Esophagus muscularis mucosa (tissue), 4 donors: ENCODE measurements around the gene IL37. TPM values are rescaled to one million over a fixed set of nuclear protein-coding genes. Genes with fewer than 3 reads are reported as not detected.

ENCODE experiments used
- DNase-seq: peaks from one replicate; pipeline ENCODE4 v3.0.0-alpha.2; 2017; ENCODE audit errors: extremely low spot score
- H3K27ac ChIP-seq, 4 donors: fragments of 200-600 bp; sonication (generic); replicated peaks in 1 of 4; 1 replicate in 3 of 4; 2 replicates in 1 of 4; pipeline ENCODE4 v1.5.1; 2016 to 2019; ENCODE audit warnings: mild to moderate bottlenecking in 1 of 4
- H3K27me3 ChIP-seq, 4 donors: fragments of 200-600 bp; sonication (generic); one replicate each; pipeline versions ENCODE4 v1.5.1 to v1.6.0; 2016 to 2019
- H3K36me3 ChIP-seq, 4 donors: fragments of 200-600 bp; sonication (generic); one replicate each; pipeline ENCODE4 v1.5.1; 2016 to 2019
- H3K4me1 ChIP-seq, 4 donors: fragments of 200-600 bp; sonication (generic); one replicate each; pipeline ENCODE4 v1.5.1; 2016 to 2019
- H3K4me3 ChIP-seq, 4 donors: fragments of 200-600 bp; sonication (generic); 1 replicate in 2 of 4; 2 replicates in 2 of 4; pipeline ENCODE4 v1.5.1; 2016 to 2019; ENCODE audit warnings: mild to moderate bottlenecking in 4 of 4, moderate library complexity in 1 of 4
- H3K9me3 ChIP-seq, 4 donors: fragments of 200-600 bp; sonication (generic); 1 replicate in 3 of 4; 2 replicates in 1 of 4; pipeline ENCODE4 v1.5.1; 2016 to 2019
- EP300 ChIP-seq: sonication (generic); formaldehyde crosslinking; IDR thresholded peaks from one replicate; pipeline ENCODE4 v1.6.1; 2017; ENCODE audit warnings: antibody characterized with exemption
- POLR2A ChIP-seq: fragments of 450-650 bp; IDR thresholded peaks from one replicate; pipeline ENCODE4 v1.6.1; 2017; ENCODE audit warnings: antibody characterized with exemption, moderate library complexity, mild to moderate bottlenecking, low read depth
- POLR2AphosphoS5 ChIP-seq, 2 donors: sonication (generic); formaldehyde crosslinking; IDR thresholded peaks; one replicate each; pipeline ENCODE4 v1.6.1; 2017; ENCODE audit warnings: antibody characterized with exemption in 2 of 2
- WGBS: methylation state at CpG from one replicate; pipeline ENCODE4 v1.1.5; 2018; 5-methylcytosine and 5-hydroxymethylcytosine counted together
- intact Hi-C: fragments of 100-400 bp; cut with DNase I; formaldehyde crosslinking; loops from one replicate; pipeline ENCODE4 v1.15.1; 2023
- total RNA-seq, 4 donors: library from RNA; depleted of rRNA; stranded (reverse); fragments of >200 nt; gene quantifications; one replicate each; pipeline versions ENCODE4 v1.1.0 to v1.2.1, GENCODE V29; 2016
- TF ChIP-seq, protein P1 (sequence below), 3 experiments: fragments of 200-600 bp in 2 of 3; fragments of 450-650 bp in 1 of 3; sonication (generic) in 2 of 3; IDR thresholded peaks; one replicate each; pipeline ENCODE4 v1.5.1; 2017 to 2019; ENCODE audit warnings: antibody characterized with exemption in 3 of 3, mild to moderate bottlenecking in 2 of 3, moderate library complexity in 1 of 3

The IL37 gene
- total RNA-seq, 4 donors from 2014 or later, result not detected

- Histone ChIP-seq H3K4me3 (no peak overlapping the region), H3K4me1 (peaks cover 0 to 7% (median 5%) of the 10 kb centered on the region in 4 donors), H3K27me3 (no peaks in the 10 kb centered on the region), H3K36me3 (no peaks in the 10 kb centered on the region), H3K27ac (no peak overlapping the region), H3K9me3 (peaks cover 0 to 4% (median 0%) of the 10 kb centered on the region in 4 donors)
- 77% methylated on average over 2 of the region's 2 CpGs for WGBS
- peak; percentile 79 for DNase-seq
- TF ChIP-seq, protein P1, sequence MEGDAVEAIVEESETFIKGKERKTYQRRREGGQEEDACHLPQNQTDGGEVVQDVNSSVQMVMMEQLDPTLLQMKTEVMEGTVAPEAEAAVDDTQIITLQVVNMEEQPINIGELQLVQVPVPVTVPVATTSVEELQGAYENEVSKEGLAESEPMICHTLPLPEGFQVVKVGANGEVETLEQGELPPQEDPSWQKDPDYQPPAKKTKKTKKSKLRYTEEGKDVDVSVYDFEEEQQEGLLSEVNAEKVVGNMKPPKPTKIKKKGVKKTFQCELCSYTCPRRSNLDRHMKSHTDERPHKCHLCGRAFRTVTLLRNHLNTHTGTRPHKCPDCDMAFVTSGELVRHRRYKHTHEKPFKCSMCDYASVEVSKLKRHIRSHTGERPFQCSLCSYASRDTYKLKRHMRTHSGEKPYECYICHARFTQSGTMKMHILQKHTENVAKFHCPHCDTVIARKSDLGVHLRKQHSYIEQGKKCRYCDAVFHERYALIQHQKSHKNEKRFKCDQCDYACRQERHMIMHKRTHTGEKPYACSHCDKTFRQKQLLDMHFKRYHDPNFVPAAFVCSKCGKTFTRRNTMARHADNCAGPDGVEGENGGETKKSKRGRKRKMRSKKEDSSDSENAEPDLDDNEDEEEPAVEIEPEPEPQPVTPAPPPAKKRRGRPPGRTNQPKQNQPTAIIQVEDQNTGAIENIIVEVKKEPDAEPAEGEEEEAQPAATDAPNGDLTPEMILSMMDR (IDR thresholded peaks at IDR 0.05), result no peak
- TF ChIP-seq POLR2AphosphoS5 (IDR thresholded peaks at IDR 0.05), result no peak
- TF ChIP-seq POLR2A, result no peak
- no peak for TF ChIP-seq EP300
- intact Hi-C loops, result no loop called here
Measured at GRCh38 chr2:112946086-112946485, 35.1 kb downstream of the IL37 start.

DNA sequence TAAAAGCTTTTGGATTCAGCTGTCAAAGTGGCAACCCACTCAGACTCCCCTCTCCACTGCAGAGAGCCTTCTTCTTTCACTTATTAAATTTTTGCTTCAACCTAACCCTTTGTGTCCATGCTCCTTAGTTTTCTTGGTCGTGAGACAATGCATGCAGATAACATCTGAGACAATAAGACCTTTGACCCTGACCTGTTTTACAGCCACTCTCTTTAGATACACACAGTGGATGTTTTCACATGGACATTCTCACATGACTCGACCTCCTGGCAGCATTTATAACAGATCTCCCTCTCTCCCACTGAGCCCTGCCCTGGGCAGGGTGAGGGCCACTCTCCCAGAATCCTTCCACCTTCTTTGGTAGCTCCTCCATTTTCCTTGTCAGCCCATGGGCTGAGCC is 36.4 kb downstream of the IL37 start:
- WGBS, result 33% methylated on average over 2 of the region's 2 CpGs
- Histone ChIP-seq H3K4me3 (no peak overlapping the region), H3K27ac (no peak overlapping the region), H3K36me3 (no peaks in the 10 kb centered on the region), H3K4me1 (no peaks in the 10 kb centered on the region), H3K9me3 (peaks cover 0 to 4% (median 0%) of the 10 kb centered on the region in 4 donors), H3K27me3 (no peaks in the 10 kb centered on the region)
- intact Hi-C loops, result no loop called here
- DNase-seq, result peak; percentile 31
- no peak for TF ChIP-seq POLR2A
- TF ChIP-seq POLR2AphosphoS5 (IDR thresholded peaks at IDR 0.05), result no peak
- TF ChIP-seq, protein P1 (IDR thresholded peaks at IDR 0.05), result no peak
- no peak for TF ChIP-seq EP300

- DNase-seq, result peak; percentile 72
- Histone ChIP-seq H3K9me3 (peaks cover 0 to 4% (median 0%) of the 10 kb centered on the region in 4 donors), H3K4me3 (no peak overlapping the region), H3K4me1 (no peaks in the 10 kb centered on the region), H3K27ac (no peak overlapping the region), H3K36me3 (no peaks in the 10 kb centered on the region), H3K27me3 (no peaks in the 10 kb centered on the region)
- TF ChIP-seq POLR2AphosphoS5 (IDR thresholded peaks at IDR 0.05) (no peak), EP300 (no peak), POLR2A (no peak)
- TF ChIP-seq, protein P1 (IDR thresholded peaks at IDR 0.05), result no peak
- intact Hi-C loops, result no loop called here
- WGBS, result 87% methylated on average over 8 of the region's 8 CpGs
Measured at GRCh38 chr2:112949456-112949855, 38.5 kb downstream of the IL37 start.

DNA sequence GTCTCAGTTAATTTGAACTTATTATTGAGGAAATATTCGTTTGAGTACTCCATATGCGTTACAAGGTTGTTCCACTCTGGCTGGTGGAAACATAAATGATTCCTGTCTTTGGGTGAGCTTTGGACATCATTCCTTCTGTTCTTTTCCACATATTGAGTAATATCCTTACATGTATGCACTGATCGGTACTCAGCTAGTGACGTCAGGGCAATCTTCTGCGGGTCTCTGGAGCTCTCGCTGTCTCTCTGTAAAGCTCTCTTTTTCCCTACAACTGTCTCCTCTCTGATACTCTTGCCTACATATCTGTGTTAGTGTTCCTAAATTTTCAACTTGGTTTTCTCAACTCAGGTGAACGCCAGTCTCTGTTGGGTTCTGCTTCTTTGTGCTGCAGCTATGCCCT is 43.4 kb downstream of the IL37 start:
- DNase-seq, result peak; percentile 66
- WGBS, result 91% methylated on average over 7 of the region's 7 CpGs
- intact Hi-C loops, result loop anchor here (10.0 kb wide), 1 partner anchor 350 kb away; no protein-coding TSS in a partner anchor
- H3K4me3 ChIP-seq, result no peak overlapping the region
- H3K27me3 ChIP-seq, result peaks cover 0 to 6% (median 0%) of the 10 kb centered on the region in 4 donors
- H3K9me3 ChIP-seq, result no peaks in the 10 kb centered on the region
- H3K36me3 ChIP-seq, result no peaks in the 10 kb centered on the region
- TF ChIP-seq, protein P1 (IDR thresholded peaks at IDR 0.05), result no peak
- TF ChIP-seq POLR2A (no peak), POLR2AphosphoS5 (IDR thresholded peaks at IDR 0.05) (no peak), EP300 (no peak)
- H3K4me1 ChIP-seq, result no peaks in the 10 kb centered on the region
- no peak overlapping the region for H3K27ac ChIP-seq

DNA sequence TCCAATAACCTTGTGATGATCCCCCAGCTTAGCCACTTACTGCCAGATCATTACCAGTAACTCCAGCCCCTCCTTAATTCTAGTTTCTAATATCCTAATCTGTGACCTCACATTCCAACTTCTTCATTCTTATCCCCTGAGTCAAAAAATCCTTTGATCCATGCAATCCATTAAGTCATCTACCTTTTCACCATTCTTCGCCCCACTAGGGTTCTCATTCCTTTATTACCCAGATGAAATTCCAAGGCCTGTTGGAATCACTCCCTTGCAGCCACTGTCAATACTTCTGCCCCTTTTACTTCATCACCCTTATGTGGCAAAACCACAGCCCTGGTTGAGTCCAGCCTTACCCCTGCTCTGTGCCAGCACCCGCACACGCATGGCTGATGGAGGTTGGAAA is 46.5 kb downstream of the IL37 start:
- peaks cover 0 to 6% (median 0%) of the 10 kb centered on the region in 4 donors for H3K27me3 ChIP-seq
- intact Hi-C loops, result loop anchor here (5.0 to 10.0 kb wide), 2 partner anchors 205 to 353 kb away; no protein-coding TSS in a partner anchor
- WGBS, result 100% methylated on average over 3 of the region's 3 CpGs
- H3K4me3 ChIP-seq, result no peak overlapping the region
- no peak for DNase-seq
- TF ChIP-seq, protein P1 (IDR thresholded peaks at IDR 0.05), result no peak
- TF ChIP-seq EP300 (no peak), POLR2AphosphoS5 (IDR thresholded peaks at IDR 0.05) (no peak), POLR2A (no peak)
- H3K27ac ChIP-seq, result no peak overlapping the region
- H3K4me1 ChIP-seq, result no peaks in the 10 kb centered on the region
- no peaks in the 10 kb centered on the region for H3K36me3 ChIP-seq
- no peaks in the 10 kb centered on the region for H3K9me3 ChIP-seq
